ENCODE measurements around the gene SNAP47.

Gene SNAP47

GRCh38 chr1:227803933-227804332 is 68.7 kb downstream of the SNAP47 start:
- Histone ChIP-seq H3K36me3 (replicated peaks; ENCODE audit: insufficient read depth, low read length) (no peaks in the 10 kb centered on the region), H3K9me2 (replicated peaks; ENCODE audit: insufficient read depth, low read length) (no peaks in the 10 kb centered on the region), H3K4me3 (ENCODE audit: low read length) (no peak overlapping the region), H3K9me3 (replicated peaks; ENCODE audit: insufficient read depth, low read length) (no peaks in the 10 kb centered on the region), H3K27ac (ENCODE audit: low read length) (no peak overlapping the region), H3K79me2 (ENCODE audit: low read length) (no peaks in the 10 kb centered on the region), H4K20me1 (ENCODE audit: insufficient read depth, low read length) (no peaks in the 10 kb centered on the region), H3K9ac (ENCODE audit: low read length) (no peak overlapping the region), H3F3A (ENCODE audit: insufficient read depth, low read length) (no peaks in the 10 kb centered on the region), H2AFZ (ENCODE audit: low read length) (no peak overlapping the region), H3K4me2 (ENCODE audit: low read depth, low read length) (no peak overlapping the region), H3K4me1 (ENCODE audit: low read length) (no peaks in the 10 kb centered on the region), H3K27me3 (replicated peaks; ENCODE audit: insufficient read depth, low read length) (no peaks in the 10 kb centered on the region)
- no peak for DNase-seq
- TF ChIP-seq EZH2phosphoT487 (IDR thresholded peaks at IDR 0.05; ENCODE audit: low read length) (no peak), CTCF (IDR thresholded peaks at IDR 0.05; ENCODE audit: low read length) (no peak), EZH2 (optimal IDR thresholded peaks at IDR 0.05; ENCODE audit: low read depth, low read length) (no peak)

- Histone ChIP-seq H3K4me2 (ENCODE audit: low read depth, low read length) (no peak overlapping the region), H3K27me3 (replicated peaks; ENCODE audit: insufficient read depth, low read length) (no peaks in the 10 kb centered on the region), H3K9me2 (replicated peaks; ENCODE audit: insufficient read depth, low read length) (no peaks in the 10 kb centered on the region), H3K27ac (ENCODE audit: low read length) (no peak overlapping the region), H3K4me1 (ENCODE audit: low read length) (no peaks in the 10 kb centered on the region), H4K20me1 (ENCODE audit: insufficient read depth, low read length) (no peaks in the 10 kb centered on the region), H3K36me3 (replicated peaks; ENCODE audit: insufficient read depth, low read length) (no peaks in the 10 kb centered on the region), H3K79me2 (ENCODE audit: low read length) (no peaks in the 10 kb centered on the region), H3F3A (ENCODE audit: insufficient read depth, low read length) (no peaks in the 10 kb centered on the region), H3K4me3 (ENCODE audit: low read length) (no peak overlapping the region), H3K9me3 (replicated peaks; ENCODE audit: insufficient read depth, low read length) (no peaks in the 10 kb centered on the region), H2AFZ (ENCODE audit: low read length) (no peak overlapping the region), H3K9ac (ENCODE audit: low read length) (no peak overlapping the region)
- TF ChIP-seq EZH2 (optimal IDR thresholded peaks at IDR 0.05; ENCODE audit: low read depth, low read length) (no peak), EZH2phosphoT487 (IDR thresholded peaks at IDR 0.05; ENCODE audit: low read length) (no peak), CTCF (IDR thresholded peaks at IDR 0.05; ENCODE audit: low read length) (no peak)
- no peak for DNase-seq
These were observed 70.5 kb downstream of the SNAP47 start for GRCh38 chr1:227805606-227806197.

- Histone ChIP-seq H3K4me2 (ENCODE audit: low read depth, low read length) (no peak overlapping the region), H4K20me1 (ENCODE audit: insufficient read depth, low read length) (no peaks in the 10 kb centered on the region), H3K79me2 (ENCODE audit: low read length) (no peaks in the 10 kb centered on the region), H3K4me3 (ENCODE audit: low read length) (no peak overlapping the region), H3K9me2 (replicated peaks; ENCODE audit: insufficient read depth, low read length) (no peaks in the 10 kb centered on the region), H2AFZ (ENCODE audit: low read length) (no peak overlapping the region), H3K27me3 (replicated peaks; ENCODE audit: insufficient read depth, low read length) (no peaks in the 10 kb centered on the region), H3K4me1 (ENCODE audit: low read length) (no peaks in the 10 kb centered on the region), H3F3A (ENCODE audit: insufficient read depth, low read length) (no peaks in the 10 kb centered on the region), H3K27ac (ENCODE audit: low read length) (no peak overlapping the region), H3K9ac (ENCODE audit: low read length) (no peak overlapping the region), H3K36me3 (replicated peaks; ENCODE audit: insufficient read depth, low read length) (no peaks in the 10 kb centered on the region), H3K9me3 (replicated peaks; ENCODE audit: insufficient read depth, low read length) (no peaks in the 10 kb centered on the region)
- DNase-seq, result no peak
- TF ChIP-seq EZH2phosphoT487 (IDR thresholded peaks at IDR 0.05; ENCODE audit: low read length) (no peak), EZH2 (optimal IDR thresholded peaks at IDR 0.05; ENCODE audit: low read depth, low read length) (no peak), CTCF (IDR thresholded peaks at IDR 0.05; ENCODE audit: low read length) (no peak)
These were observed 73.3 kb downstream of the SNAP47 start for GRCh38 chr1:227808566-227808965.

Data from MM.1S (cell line).